PC-3 (cell line): ENCODE measurements around the gene CAPN5. TPM values are rescaled to one million over a fixed set of nuclear protein-coding genes. Genes with fewer than 3 reads are reported as not detected.

Source experiments
- ATAC-seq: fragments of 200-7000 bp; cut with Tn5 transposase; 2 replicates; pipeline ENCODE4 v1.9.1; 2020; ENCODE audit warnings: mild to moderate bottlenecking, moderate library complexity
- BruUV-seq: library from RNA; stranded (reverse); fragments of 400-500 nt; replicated peaks from 2 replicates; lab custom pipeline; 2021; lab: Mats Ljungman, UMichigan
- CTCF ChIA-PET: fragments of 300-600 bp; sonication (Branson Sonifier 250); formaldehyde crosslinking; loops from one replicate; lab custom pipeline; 2022; ENCODE audit warnings: antibody characterized with exemption; lab: Charles Lee
- POLR2A ChIA-PET: fragments of 300-600 bp; sonication (Branson Sonifier 250); formaldehyde crosslinking; loops from one replicate; lab custom pipeline; 2022; ENCODE audit warnings: antibody characterized with exemption; ENCODE audit not compliant: unreplicated experiment; lab: Charles Lee
- DNase-seq: peaks from one replicate; pipeline ENCODE4 v3.0.0-alpha.2; 2015
- H2AFZ ChIP-seq: fragments of 300-600 bp; sonication (generic); 2 replicates; pipeline ENCODE4 v1.6.0; 2016; ENCODE audit warnings: antibody characterized with exemption, low read length
- H3F3A ChIP-seq: fragments of 300-600 bp; sonication (generic); one replicate; pipeline ENCODE4 v1.6.0; 2017; ENCODE audit warnings: antibody characterized with exemption, low read length, control low read depth, mild to moderate bottlenecking; ENCODE audit not compliant: unreplicated experiment
- H3K27ac ChIP-seq: fragments of 300-600 bp; sonication (generic); 2 replicates; pipeline ENCODE4 v1.5.1; 2016; ENCODE audit warnings: mild to moderate bottlenecking, low read length
- H3K27me3 ChIP-seq: fragments of 300-600 bp; sonication (generic); 2 replicates; pipeline ENCODE4 v1.6.1; 2016; ENCODE audit warnings: low read length, mixed read lengths
- H3K36me3 ChIP-seq: fragments of 300-600 bp; sonication (generic); 2 replicates; pipeline ENCODE4 v1.6.1; 2016; ENCODE audit warnings: low read depth, mixed run types, low read length, mixed read lengths
- H3K4me1 ChIP-seq: fragments of 300-600 bp; sonication (generic); 2 replicates; pipeline ENCODE4 v1.5.1; 2016; ENCODE audit warnings: low read length; ENCODE audit not compliant: insufficient read depth
- H3K4me2 ChIP-seq: fragments of 300-600 bp; sonication (generic); 2 replicates; pipeline ENCODE4 v1.6.0; 2016; ENCODE audit warnings: low read length
- H3K4me3 ChIP-seq: fragments of 300-600 bp; sonication (generic); 2 replicates; pipeline ENCODE4 v1.5.1; 2016; ENCODE audit warnings: mild to moderate bottlenecking, low read length, mixed read lengths
- H3K79me2 ChIP-seq: fragments of 300-600 bp; sonication (generic); 2 replicates; pipeline ENCODE4 v1.6.1; 2017; ENCODE audit warnings: low read length, mixed read lengths
- H3K9ac ChIP-seq: fragments of 300-600 bp; sonication (generic); 2 replicates; pipeline ENCODE4 v1.6.0; 2016; ENCODE audit warnings: mild to moderate bottlenecking, low read length
- H3K9me2 ChIP-seq: fragments of 300-600 bp; sonication (generic); replicated peaks from 2 replicates; pipeline ENCODE4 v1.6.1; 2016; ENCODE audit warnings: mixed run types, low read length, mixed read lengths
- H3K9me3 ChIP-seq: fragments of 300-600 bp; sonication (generic); 2 replicates; pipeline ENCODE4 v1.6.1; 2016; ENCODE audit warnings: low read length, mixed read lengths
- H4K20me1 ChIP-seq: fragments of 300-600 bp; sonication (generic); 2 replicates; pipeline ENCODE4 v1.6.1; 2016; ENCODE audit warnings: low read length, mixed read lengths
- CTCF ChIP-seq: fragments of 300-600 bp; sonication (generic); conservative IDR thresholded peaks from 2 replicates; pipeline ENCODE4 v1.5.1; 2017; ENCODE audit warnings: antibody characterized with exemption, low read depth, mild to moderate bottlenecking, low read length
- EZH2 ChIP-seq: fragments of 300-600 bp; sonication (generic); IDR thresholded peaks from one replicate; pipeline ENCODE4 v1.6.1; 2017; ENCODE audit warnings: antibody characterized with exemption, mild to moderate bottlenecking, low read length; ENCODE audit not compliant: unreplicated experiment
- EZH2phosphoT487 ChIP-seq: fragments of 300-600 bp; sonication (generic); IDR thresholded peaks from 2 replicates; pipeline ENCODE4 v1.6.1; 2018; ENCODE audit warnings: mild to moderate bottlenecking, antibody characterized with exemption, low read length, borderline replicate concordance
- intact Hi-C: fragments of 100-400 bp; cut with micrococcal nuclease; formaldehyde crosslinking; loops from 2 replicates; pipeline ENCODE4 v1.9.0; 2023
- total RNA-seq: library from RNA; depleted of rRNA; stranded (reverse); fragments of >200 nt; gene quantifications from 2 replicates; pipeline ENCODE4 v1.2.3, GENCODE V29; 2014

Gene CAPN5
- total RNA-seq, 1 experiment from 2014 or later, result 6.3 TPM

GRCh38 chr11:77118086-77118485, 51.3 kb downstream of the CAPN5 start:
- Histone ChIP-seq H4K20me1 (no peaks in the 10 kb centered on the region), H3K9me3 (no peaks in the 10 kb centered on the region), H3K36me3 (no peaks in the 10 kb centered on the region), H3K4me3 (no peak overlapping the region), H3K27ac (no peak overlapping the region), H3K9ac (no peak overlapping the region), H3K9me2 (no peaks in the 10 kb centered on the region), H3K4me1 (no peaks in the 10 kb centered on the region), H3K79me2 (no peaks in the 10 kb centered on the region), H2AFZ (no peak overlapping the region), H3K4me2 (no peak overlapping the region), H3F3A (no peaks in the 10 kb centered on the region), H3K27me3 (no peaks in the 10 kb centered on the region)
- TF ChIP-seq EZH2, result no peak
- intact Hi-C loops, result loop anchor here (10.0 kb wide), 1 partner anchor 313 kb away; no protein-coding TSS in a partner anchor
- DNase-seq (no peak), ATAC-seq (no peak)
- CTCF ChIA-PET, result no interaction called here
- BruUV-seq, result no TSS peak
- POLR2A ChIA-PET, result no interaction called here

GRCh38 chr11:77118971-77119370, 52.2 kb downstream of the CAPN5 start:
- CTCF ChIA-PET, result no interaction called here
- H3K27ac ChIP-seq, result no peak overlapping the region
- intact Hi-C loops, result loop anchor here (10.0 kb wide), 1 partner anchor 314 kb away; no protein-coding TSS in a partner anchor
- H3K4me1 ChIP-seq, result no peaks in the 10 kb centered on the region
- no peak overlapping the region for H2AFZ ChIP-seq
- H4K20me1 ChIP-seq, result no peaks in the 10 kb centered on the region
- no peaks in the 10 kb centered on the region for H3K79me2 ChIP-seq
- no peaks in the 10 kb centered on the region for H3F3A ChIP-seq
- POLR2A ChIA-PET, result no interaction called here
- no peaks in the 10 kb centered on the region for H3K9me2 ChIP-seq
- H3K4me3 ChIP-seq, result no peak overlapping the region
- ATAC-seq, result no peak
- no peak for DNase-seq
- no peaks in the 10 kb centered on the region for H3K36me3 ChIP-seq
- no peak for TF ChIP-seq EZH2phosphoT487
- no peak for TF ChIP-seq CTCF
- no peak overlapping the region for H3K4me2 ChIP-seq
- H3K27me3 ChIP-seq, result no peaks in the 10 kb centered on the region
- BruUV-seq, result no TSS peak
- no peaks in the 10 kb centered on the region for H3K9me3 ChIP-seq
- H3K9ac ChIP-seq, result no peak overlapping the region

- Histone ChIP-seq H2AFZ (no peak overlapping the region), H3K36me3 (no peaks in the 10 kb centered on the region), H3K9me2 (no peaks in the 10 kb centered on the region), H3K27ac (no peak overlapping the region), H3K9me3 (no peaks in the 10 kb centered on the region), H4K20me1 (no peaks in the 10 kb centered on the region), H3K27me3 (no peaks in the 10 kb centered on the region), H3K4me1 (no peaks in the 10 kb centered on the region), H3K9ac (no peak overlapping the region), H3K79me2 (no peaks in the 10 kb centered on the region), H3K4me2 (no peak overlapping the region), H3F3A (no peaks in the 10 kb centered on the region), H3K4me3 (no peak overlapping the region)
- TF ChIP-seq EZH2phosphoT487 (no peak), CTCF (no peak), EZH2 (no peak)
- CTCF ChIA-PET, result no interaction called here
- no peak for DNase-seq
- POLR2A ChIA-PET, result no interaction called here
- intact Hi-C loops, result loop anchor here (10.0 kb wide), 1 partner anchor 315 kb away; no protein-coding TSS in a partner anchor
- ATAC-seq, result no peak
- BruUV-seq, result no TSS peak
Measured at GRCh38 chr11:77119531-77119936, 52.8 kb downstream of the CAPN5 start.
